Ramos (cell line): Measurements from ENCODE around the gene FBXL15.

ENCODE experiments used
- in situ Hi-C: fragments of 300-500 bp; cut with MboI; formaldehyde crosslinking; loops from one replicate; pipeline ENCODE4 v1.14.3; 2022; ENCODE audit warnings: low sequenced_read_pairs; ENCODE audit not compliant: unreplicated experiment

Gene FBXL15

GRCh38 chr10:102397222-102398171 is 23.1 kb upstream of the FBXL15 start:
- in situ Hi-C loops: loop anchor here (10.0 kb wide), 1 partner anchor 187 kb away; no protein-coding TSS in a partner anchor

GRCh38 chr10:102398172-102399020 is 22.2 kb upstream of the FBXL15 start:
- in situ Hi-C loops: loop anchor here (10.0 kb wide), 1 partner anchor 186 kb away; no protein-coding TSS in a partner anchor

- in situ Hi-C loops: loop anchor here (10.0 kb wide), 1 partner anchor 185 kb away; no protein-coding TSS in a partner anchor
Measured at GRCh38 chr10:102399217-102400021, 21.2 kb upstream of the FBXL15 start.

GRCh38 chr10:102400076-102400475 is 20.6 kb upstream of the FBXL15 start:
- in situ Hi-C loops: no loop called here

GRCh38 chr10:102400598-102401341 is 19.9 kb upstream of the FBXL15 start:
- in situ Hi-C loops: no loop called here

DNA sequence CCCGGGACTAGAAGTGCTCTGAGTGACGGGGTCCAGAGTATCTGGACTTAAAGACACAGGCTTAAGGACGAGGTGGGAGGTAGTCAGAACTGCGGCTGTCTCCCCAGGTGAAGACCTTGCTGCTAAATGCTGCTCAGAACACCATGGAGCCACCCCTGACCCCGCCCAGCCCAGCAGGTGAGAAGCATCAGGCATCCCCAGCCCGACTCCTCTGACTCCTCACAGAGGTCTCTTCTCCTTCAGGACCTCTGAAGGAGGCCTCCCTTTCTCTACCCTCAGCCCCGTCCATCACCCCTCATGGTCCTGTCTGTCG is 19.3 kb upstream of the FBXL15 start:
- in situ Hi-C loops: no loop called here

- in situ Hi-C loops: no loop called here
Measured at GRCh38 chr10:102401735-102402511, 18.7 kb upstream of the FBXL15 start.

- in situ Hi-C loops: no loop called here
Measured at GRCh38 chr10:102402512-102402896, 18.1 kb upstream of the FBXL15 start.

DNA sequence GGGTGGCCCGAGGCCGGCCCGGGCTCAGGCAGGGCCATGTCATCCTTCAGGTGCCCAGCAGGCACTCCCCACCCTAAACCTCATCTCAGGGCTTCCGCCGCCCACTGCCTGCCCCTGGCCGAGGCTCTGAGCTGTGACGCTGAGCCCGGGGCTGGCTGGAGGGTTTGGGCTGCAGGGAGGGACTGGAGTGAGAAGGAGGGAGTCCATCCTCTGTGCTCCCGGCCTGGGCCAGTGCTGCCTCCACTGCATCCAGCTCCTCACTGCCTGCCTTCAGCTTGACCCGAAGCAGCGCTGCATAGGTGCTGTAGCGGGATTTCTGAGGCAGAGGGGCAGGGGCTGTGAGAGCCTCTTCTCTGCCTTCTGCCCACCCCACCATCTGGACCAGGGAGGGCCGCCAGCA is 17.5 kb upstream of the FBXL15 start:
- in situ Hi-C loops: no loop called here

DNA sequence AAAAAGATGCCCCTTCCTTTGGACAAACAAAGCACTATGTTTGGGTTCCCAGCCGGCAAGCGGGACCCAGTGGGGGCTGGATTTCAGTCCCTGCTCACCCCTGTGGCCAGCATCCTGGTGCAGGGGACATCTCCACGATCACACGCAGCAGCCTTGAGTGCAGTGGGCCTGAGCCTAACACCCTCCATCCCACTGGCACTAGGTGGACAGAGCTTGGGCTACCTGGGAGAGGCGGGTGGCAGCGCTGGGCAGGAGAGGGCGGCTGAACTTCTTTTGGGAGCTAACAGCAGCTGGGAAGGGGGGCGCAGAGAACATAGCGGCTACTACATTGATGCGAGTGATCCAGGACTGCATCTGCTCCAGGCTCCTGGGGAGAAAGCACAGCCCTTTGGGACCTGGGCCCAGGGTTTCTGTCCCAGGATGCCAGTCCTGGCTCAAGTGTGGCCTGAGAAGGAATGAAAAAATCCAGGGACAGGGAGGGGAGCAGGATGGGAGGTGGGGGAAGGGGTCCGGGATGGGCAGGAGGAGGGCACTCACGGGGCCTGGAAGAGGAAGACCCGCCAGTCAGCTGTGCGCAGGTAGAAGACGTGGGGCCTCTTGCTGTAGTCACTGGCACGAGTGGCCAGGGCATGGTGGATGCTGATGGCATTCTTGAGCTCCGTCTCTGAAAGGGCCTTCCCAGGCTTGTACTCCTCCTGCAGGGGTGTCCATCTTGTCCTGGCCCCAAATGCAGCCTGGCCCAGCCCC is 16.1 kb upstream of the FBXL15 start:
- in situ Hi-C loops: no loop called here

- in situ Hi-C loops: no loop called here
Measured at GRCh38 chr10:102405108-102405571, 15.5 kb upstream of the FBXL15 start.

DNA sequence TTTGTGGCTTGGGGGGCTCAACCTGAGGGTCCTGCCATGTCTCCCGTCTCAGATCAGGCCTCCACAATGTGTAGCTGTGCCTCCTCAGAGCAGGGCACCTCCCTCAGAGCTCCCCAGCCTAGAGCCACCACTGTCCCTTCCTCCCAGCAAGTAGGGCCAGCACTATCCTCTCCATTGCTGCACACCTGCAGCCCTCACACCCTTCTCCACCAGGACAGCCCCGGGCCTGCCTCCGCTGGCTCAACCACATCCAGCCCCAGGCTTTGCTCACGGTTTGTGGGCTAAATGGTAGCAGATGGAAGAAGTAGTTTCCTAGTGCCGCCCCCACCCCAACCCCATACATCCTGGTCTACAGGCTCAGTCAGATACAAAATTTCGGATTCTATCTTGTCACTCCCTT is 15.0 kb upstream of the FBXL15 start:
- in situ Hi-C loops: no loop called here

GRCh38 chr10:102406815-102407214 is 13.8 kb upstream of the FBXL15 start:
- in situ Hi-C loops: no loop called here

DNA sequence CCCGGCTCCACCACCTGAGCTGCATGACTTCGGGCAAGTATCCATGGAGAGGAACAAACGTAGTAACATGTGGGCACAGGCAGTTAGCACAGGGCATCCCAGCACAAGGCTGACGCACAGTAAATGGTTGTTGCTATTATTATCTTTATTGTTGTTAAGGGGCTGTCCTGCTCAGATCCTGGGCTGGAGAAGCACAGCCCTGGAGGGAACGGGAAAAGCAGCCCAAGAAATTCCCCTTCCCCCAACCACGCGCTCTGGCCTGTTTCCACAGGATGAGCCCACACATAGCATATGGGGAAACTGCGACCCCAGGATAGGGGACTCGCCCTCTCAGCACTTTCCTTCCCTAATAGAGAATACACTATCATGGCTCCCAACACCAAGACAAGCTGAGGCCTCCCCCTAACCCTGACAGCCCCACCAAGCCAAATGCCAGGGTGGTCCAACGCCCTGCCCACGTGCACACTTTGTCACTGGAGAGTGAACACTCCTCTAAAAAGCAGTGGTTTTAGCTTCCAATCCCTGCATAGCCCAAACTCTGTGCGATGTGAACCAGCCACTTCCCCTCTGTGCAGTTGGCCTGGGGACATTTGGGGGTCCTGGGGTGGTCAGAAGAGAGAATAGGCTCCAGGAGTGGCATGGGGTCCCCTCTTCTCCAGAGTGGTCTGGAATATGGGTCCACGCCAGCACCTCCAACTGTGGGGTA is 13.1 kb upstream of the FBXL15 start:
- in situ Hi-C loops: no loop called here

DNA sequence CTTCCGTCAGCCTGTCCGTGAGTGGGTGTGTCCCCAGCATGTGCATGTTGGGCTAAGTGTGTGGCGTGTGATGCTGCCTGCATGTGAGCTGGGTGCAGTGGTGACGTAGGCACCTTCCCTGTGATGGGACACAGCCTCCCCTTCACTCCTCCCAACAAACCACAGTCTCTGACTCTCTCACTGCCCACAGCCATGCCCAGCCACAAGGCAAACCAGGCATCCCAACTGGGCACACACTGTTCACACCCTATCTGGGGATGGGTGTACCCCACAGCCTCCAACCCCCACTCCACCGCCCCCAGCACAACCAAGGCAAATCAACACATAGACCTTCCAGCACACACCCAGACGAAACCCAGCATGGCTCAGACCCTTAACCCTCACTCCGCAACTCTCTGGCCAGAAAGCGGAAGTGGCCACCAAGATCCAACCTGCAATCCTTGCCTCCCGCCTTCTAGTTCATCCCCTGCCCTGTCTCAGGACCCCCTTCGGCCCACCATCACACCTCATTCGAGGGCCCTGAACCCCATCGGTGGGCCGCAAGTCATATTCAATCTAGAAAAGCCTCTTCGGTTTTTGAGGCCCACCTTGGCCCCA is 12.4 kb upstream of the FBXL15 start:
- in situ Hi-C loops: no loop called here

GRCh38 chr10:102408728-102409603 is 11.7 kb upstream of the FBXL15 start:
- in situ Hi-C loops: no loop called here
